GM12878 (cell line): ENCODE results near the gene MCM5. TPM values are rescaled to one million over a fixed set of nuclear protein-coding genes. Genes with fewer than 3 reads are reported as not detected.

Experiments used
- ATAC-seq: fragments of 200-7000 bp; cut with Tn5 transposase; 3 replicates; pipeline ENCODE4 v1.9.1; 2020; ENCODE audit warnings: mild to moderate bottlenecking, moderate library complexity
- BruUV-seq: library from RNA; stranded (reverse); fragments of 400-500 nt; replicated peaks from 2 replicates; lab custom pipeline; 2021; lab: Mats Ljungman, UMichigan
- CTCF ChIA-PET: fragments of 300-600 bp; sonication (Branson Sonifier 250); formaldehyde crosslinking; extraction: SDS; loops from one replicate; lab custom pipeline; 2021; ENCODE audit warnings: inconsistent platforms; lab: Yijun Ruan, JAX
- POLR2A ChIA-PET: fragments of 350-600 bp; formaldehyde crosslinking; extraction: SDS; loops from one replicate; lab custom pipeline; 2021; ENCODE audit warnings: inconsistent platforms; lab: Charles Lee
- RAD21 ChIA-PET: fragments of 300-600 bp; sonication (Branson Sonifier 250); formaldehyde crosslinking; loops from one replicate; lab custom pipeline; 2023; ENCODE audit warnings: antibody characterized with exemption; ENCODE audit not compliant: unreplicated experiment; lab: Charles Lee
- SMC1A ChIA-PET: fragments of 300-600 bp; sonication (Branson Sonifier 250); formaldehyde crosslinking; loops from one replicate; lab custom pipeline; 2023; ENCODE audit not compliant: unreplicated experiment, uncharacterized antibody; lab: Charles Lee
- DNase-seq: peaks from one replicate; pipeline ENCODE4 v3.0.0-alpha.2; 2011; ENCODE audit warnings: low read depth, low spot score
- FAIRE-seq: peaks from 3 replicates; lab custom pipeline; 2011; peaks lifted over from hg19 to GRCh38; lab: Jason Lieb, UNC
- H2AFZ ChIP-seq: 2 replicates; pipeline ENCODE4 v1.6.0; 2011; ENCODE audit warnings: low read depth, low read length, control low read depth; ENCODE audit not compliant: control insufficient read depth
- H3K27ac ChIP-seq: 2 replicates; pipeline ENCODE4 v1.5.1; 2011; ENCODE audit warnings: control low read depth; ENCODE audit not compliant: control insufficient read depth, insufficient read depth
- H3K27me3 ChIP-seq, 2 experiments: replicated peaks in 1 of 2; 2 replicates each; pipeline versions ENCODE4 v1.6.0 to v1.6.1; 2011; ENCODE audit warnings: low read length in 1 of 2; ENCODE audit not compliant: control insufficient read depth in 2 of 2, insufficient read depth in 2 of 2
- H3K36me3 ChIP-seq, 2 experiments: 2 replicates each; pipeline ENCODE4 v1.5.1; 2011; ENCODE audit warnings: low read length in 1 of 2; ENCODE audit not compliant: control insufficient read depth in 2 of 2, insufficient read depth in 2 of 2
- H3K4me1 ChIP-seq: 2 replicates; pipeline ENCODE4 v1.6.1; 2011; ENCODE audit warnings: mild to moderate bottlenecking, low read length, moderate library complexity, mixed read lengths; ENCODE audit not compliant: control insufficient read depth, insufficient read depth
- H3K4me2 ChIP-seq: 2 replicates; pipeline ENCODE4 v1.6.0; 2011; ENCODE audit warnings: control low read depth; ENCODE audit not compliant: control insufficient read depth, insufficient read depth
- H3K4me3 ChIP-seq: fragments of 200-600 bp; sonication (generic); 2 replicates; pipeline ENCODE4 v1.5.1; 2016
- H3K79me2 ChIP-seq: 2 replicates; pipeline ENCODE4 v1.6.0; 2011; ENCODE audit warnings: low read length; ENCODE audit not compliant: control insufficient read depth, insufficient read depth
- H3K9ac ChIP-seq: 2 replicates; pipeline ENCODE4 v1.8.0; 2011; ENCODE audit warnings: low read length, control low read depth, mixed read lengths; ENCODE audit not compliant: control insufficient read depth, insufficient read depth
- H3K9me3 ChIP-seq: replicated peaks from 3 replicates; pipeline ENCODE4 v1.5.1; 2011; ENCODE audit warnings: mild to moderate bottlenecking, low read length; ENCODE audit not compliant: control insufficient read depth, insufficient read depth
- H4K20me1 ChIP-seq: 2 replicates; pipeline ENCODE4 v1.6.0; 2011; ENCODE audit not compliant: control insufficient read depth, insufficient read depth
- DPF2 ChIP-seq: fragments of 450-650 bp; IDR thresholded peaks from 2 replicates; pipeline ENCODE4 v1.6.1; 2017; ENCODE audit warnings: mild to moderate bottlenecking
- GATAD2B ChIP-seq: fragments of 450-650 bp; conservative IDR thresholded peaks from 2 replicates; pipeline ENCODE4 v1.6.1; 2017; ENCODE audit warnings: low read depth, mild to moderate bottlenecking, moderate library complexity
- MTA3 ChIP-seq: IDR thresholded peaks from 2 replicates; pipeline ENCODE4 v1.6.1; 2012; ENCODE audit warnings: low read length, inconsistent platforms, borderline replicate concordance
- NBN ChIP-seq: fragments of 450-650 bp; IDR thresholded peaks from 2 replicates; pipeline ENCODE4 v1.6.1; 2016
- RAD51 ChIP-seq: fragments of 450-650 bp; IDR thresholded peaks from 2 replicates; pipeline ENCODE4 v1.6.1; 2016; ENCODE audit warnings: moderate library complexity, mild to moderate bottlenecking, inconsistent platforms
- RB1 ChIP-seq: fragments of 450-650 bp; formaldehyde crosslinking; IDR thresholded peaks from 2 replicates; pipeline ENCODE4 v1.6.1; 2017; ENCODE audit warnings: mild to moderate bottlenecking, borderline replicate concordance
- SRF ChIP-seq, 2 experiments: IDR thresholded peaks; 2 replicates each; pipeline ENCODE4 v1.6.1; 2011; ENCODE audit warnings: low read depth in 2 of 2, low read length in 2 of 2, mild to moderate bottlenecking in 1 of 2, moderate library complexity in 1 of 2
- STAT1 ChIP-seq: fragments of 450-650 bp; conservative IDR thresholded peaks from 2 replicates; pipeline ENCODE4 v1.6.1; 2014; ENCODE audit warnings: antibody characterized with exemption, mild to moderate bottlenecking
- TAF1 ChIP-seq: IDR thresholded peaks from 2 replicates; pipeline ENCODE4 v1.6.1; 2011; ENCODE audit warnings: mild to moderate bottlenecking, low read depth, low read length, borderline replicate concordance
- ZBTB33 ChIP-seq: fragments of 450-650 bp; IDR thresholded peaks from 2 replicates; pipeline ENCODE4 v1.6.1; 2017; ENCODE audit warnings: mild to moderate bottlenecking
- ZBTB40 ChIP-seq: fragments of 450-650 bp; IDR thresholded peaks from 2 replicates; pipeline ENCODE4 v1.6.1; 2016; ENCODE audit warnings: mild to moderate bottlenecking, moderate library complexity, borderline replicate concordance
- ZNF687 ChIP-seq: fragments of 450-650 bp; IDR thresholded peaks from 2 replicates; pipeline ENCODE4 v1.6.1; 2017; ENCODE audit warnings: mild to moderate bottlenecking, moderate library complexity
- WGBS: methylation state at CpG from one replicate; pipeline ENCODE4 v1.1.6; 2016; ENCODE audit warnings: low lambda C conversion rate; ENCODE audit not compliant: insufficient replicate concordance, insufficient coverage; ENCODE audit errors: missing lambda C conversion rate; 5-methylcytosine and 5-hydroxymethylcytosine counted together
- in situ Hi-C: fragments of 300-500 bp; cut with MboI; formaldehyde crosslinking; loops from 9 replicates; pipeline ENCODE4 v1.14.3; 2018; ENCODE audit warnings: mixed read lengths
- intact Hi-C: fragments of 100-400 bp; cut with micrococcal nuclease; formaldehyde crosslinking; loops from one replicate; pipeline ENCODE4 v1.14.2; 2022; ENCODE audit not compliant: unreplicated experiment
- polyA plus RNA-seq, 11 experiments: library from polyadenylated mRNA; depleted of rRNA in 4 of 11; unstranded in 6 of 11; stranded (reverse) in 5 of 11; fragments of >200 nt; fragmentation: Nextera tagmentation in 4 of 11; fragmentation: Illumina TruSeq in 1 of 11; extraction: Ambion mirVana in 4 of 11; extraction: Trizol in 1 of 11; gene quantifications; 1 replicate in 1 of 11; 2 replicates in 10 of 11; pipeline versions ENCODE4 v1.2.1 to v1.2.3, GENCODE V29; 2011 to 2016; ENCODE audit warnings: inconsistent platforms in 2 of 11, missing spikeins in 2 of 11, low read depth in 1 of 11
- total RNA-seq, 4 experiments: library from RNA; depleted of rRNA in 3 of 4; stranded (reverse); fragments of >200 nt in 3 of 4; fragmentation: Illumina TruSeq in 1 of 4; extraction: Trizol in 1 of 4; gene quantifications; 2 replicates each; pipeline versions ENCODE4 v1.2.1 to v1.2.3, GENCODE V29; 2013 to 2021

Gene MCM5
- total and polyA plus RNA-seq, 10 of the 15 experiments (the other 5 are each of a cell fraction or from before 2014, with no cell fraction given), result 14.1 to 360 (median 164) TPM

- BruUV-seq, result no TSS peak
- RAD21 ChIA-PET, result no interaction called here
- 27% methylated on average over 9 of the region's 9 CpGs for WGBS
- no peaks in the 10 kb centered on the region for H3K36me3 ChIP-seq
- H3K27me3 ChIP-seq, result no peaks in the 10 kb centered on the region
- no peak overlapping the region for H3K27ac ChIP-seq
- H4K20me1 ChIP-seq, result no peaks in the 10 kb centered on the region
- SMC1A ChIA-PET, result no interaction called here
- POLR2A ChIA-PET, result no interaction called here
- no peaks in the 10 kb centered on the region for H3K9me3 ChIP-seq
- H3K79me2 ChIP-seq, result no peaks in the 10 kb centered on the region
- in situ Hi-C loops (no loop called here), intact Hi-C loops (no loop called here)
- no peak overlapping the region for H3K9ac ChIP-seq
- CTCF ChIA-PET, result interaction anchor here (1.0 kb wide), 1 partner anchor 114 kb away, joined by 3 read pairs; no protein-coding TSS in a partner anchor
- DNase-seq (no peak), ATAC-seq (no peak), FAIRE-seq (no peak)
- no peak overlapping the region for H3K4me2 ChIP-seq
- no peaks in the 10 kb centered on the region for H3K4me1 ChIP-seq
- no peak overlapping the region for H3K4me3 ChIP-seq
- H2AFZ ChIP-seq, result no peak overlapping the region
- TF ChIP-seq GATAD2B, result no peak
- TF ChIP-seq SRF (IDR thresholded peaks at IDR 0.05; ENCODE audit: low read depth in 2 of 2, low read length in 2 of 2), result no peak
- no peak for TF ChIP-seq DPF2
- no peak for TF ChIP-seq RB1
- TF ChIP-seq STAT1, result no peak
- TF ChIP-seq RAD51, result no peak
- no peak for TF ChIP-seq TAF1
- no peak for TF ChIP-seq ZBTB40
- no peak for TF ChIP-seq ZNF687
- TF ChIP-seq MTA3, result no peak
- TF ChIP-seq ZBTB33, result no peak
- TF ChIP-seq NBN, result no peak
Measured at GRCh38 chr22:35465109-35465701, 65.3 kb downstream of the MCM5 start.
